Medulla oblongata (tissue), 1 donor: ENCODE measurements around the gene SEMA3G.

Experiments used
- DNase-seq: peaks from one replicate; pipeline ENCODE4 v3.0.0-alpha.2; 2015; ENCODE audit errors: extremely low spot score

The SEMA3G gene

DNA sequence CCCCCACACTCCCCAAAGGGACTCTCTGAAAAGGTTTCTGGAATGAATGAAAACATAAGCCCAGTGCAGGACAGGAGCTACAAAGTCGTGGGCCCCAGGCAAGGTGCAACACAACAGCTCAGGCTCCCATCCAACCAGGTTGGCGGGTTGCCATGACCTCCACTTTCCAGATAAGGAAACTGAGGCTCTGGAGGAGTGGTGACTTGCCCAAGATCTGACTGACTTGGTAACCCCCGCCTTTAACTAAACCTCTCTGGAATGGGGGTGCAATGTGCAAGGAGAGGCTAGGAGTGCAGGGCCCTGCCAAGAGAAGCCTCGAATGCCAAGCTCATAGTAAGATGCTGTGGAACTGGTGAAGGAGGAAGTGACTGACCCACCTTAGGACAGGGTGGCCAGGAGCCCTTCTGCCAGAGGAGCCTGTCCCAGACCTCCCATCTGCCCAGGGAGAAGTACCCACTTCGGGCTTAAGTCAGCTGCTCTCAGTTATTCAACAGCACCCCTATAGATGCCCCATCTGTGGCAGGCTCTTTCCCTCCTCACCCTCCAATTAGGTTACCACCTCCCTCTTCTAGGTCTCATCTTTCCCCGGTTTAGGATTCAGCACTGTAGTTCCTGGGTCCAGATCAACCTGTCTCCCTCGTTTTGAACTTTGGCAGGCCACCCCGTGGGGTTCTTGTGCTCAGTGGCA, 9.5 kb upstream of the SEMA3G start:
- no peak for DNase-seq

DNA sequence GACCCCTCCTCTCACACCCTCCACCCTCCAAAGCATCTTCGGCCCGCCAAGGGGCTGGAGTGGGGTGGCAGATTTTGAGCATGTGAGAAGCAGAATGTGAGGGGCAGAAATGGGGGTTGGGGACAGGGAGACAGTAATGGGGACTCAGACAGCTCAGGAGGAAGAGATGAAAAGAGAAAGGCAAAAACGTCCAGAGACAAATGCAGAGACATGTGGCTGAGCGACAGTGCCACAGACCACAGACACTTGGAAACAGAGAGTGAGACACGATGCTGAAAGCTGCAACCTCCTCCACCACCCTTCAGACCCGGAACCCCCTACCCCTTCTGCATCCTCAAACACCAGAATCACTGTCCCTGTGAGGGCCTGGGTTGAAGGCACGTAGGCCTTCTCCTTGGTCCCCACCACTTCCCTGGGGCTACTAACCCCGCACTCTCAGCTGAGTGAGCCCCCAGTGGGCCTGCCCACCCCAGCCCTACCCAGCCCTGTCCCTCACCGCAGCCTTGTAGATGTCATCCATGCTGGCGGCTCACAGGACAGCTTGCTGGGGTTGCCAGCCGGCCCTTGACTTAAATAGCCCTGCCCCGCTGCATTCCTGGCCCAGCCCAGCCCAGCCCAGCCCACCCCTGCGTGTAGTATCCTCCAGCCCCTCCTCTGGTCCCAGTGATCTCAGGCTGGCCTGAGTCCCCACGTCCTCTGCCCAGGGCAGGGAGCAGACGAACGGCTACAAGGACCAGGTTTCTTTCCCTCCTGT, 8.8 kb upstream of the SEMA3G start, which contains the start of gene TNNC1:
Gene TNNC1 (minus strand): TSS at position 546 of the 754 bp plus-strand sequence. CDS start 26 bp downstream, at position 520.
- DNase-seq, result no peak

DNA sequence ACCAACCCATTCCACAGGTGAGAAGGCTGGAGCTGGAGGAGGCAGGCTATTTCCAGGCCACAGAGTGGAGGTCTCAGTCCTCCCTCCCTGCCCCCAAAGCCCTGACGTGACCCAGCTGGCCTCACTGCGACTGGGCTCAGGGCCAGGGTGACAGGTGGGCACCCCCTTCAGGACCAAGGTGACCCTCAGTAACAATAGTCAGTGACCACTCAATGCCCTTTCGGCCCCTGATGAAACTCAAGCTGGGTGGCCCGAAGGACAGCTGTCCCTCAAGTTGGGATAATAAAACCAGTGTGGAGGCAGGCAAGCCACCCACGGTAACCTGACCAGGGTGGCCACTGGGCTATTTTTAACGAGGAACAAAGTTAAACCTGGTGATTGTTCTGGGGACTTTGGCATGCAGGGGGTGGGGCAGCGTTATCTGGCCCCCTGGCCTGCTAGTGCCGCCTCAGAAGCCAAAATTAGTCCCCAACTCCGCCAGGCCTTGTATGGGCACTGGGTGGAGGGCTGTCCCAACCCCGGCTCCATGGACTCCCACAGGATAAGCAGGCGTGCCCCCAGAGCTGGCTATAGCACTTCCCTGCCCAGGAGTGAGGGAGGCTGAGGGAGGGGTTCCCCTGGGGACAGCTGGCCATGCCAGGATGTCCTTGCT, 7.8 kb upstream of the SEMA3G start:
- no peak for DNase-seq

DNA sequence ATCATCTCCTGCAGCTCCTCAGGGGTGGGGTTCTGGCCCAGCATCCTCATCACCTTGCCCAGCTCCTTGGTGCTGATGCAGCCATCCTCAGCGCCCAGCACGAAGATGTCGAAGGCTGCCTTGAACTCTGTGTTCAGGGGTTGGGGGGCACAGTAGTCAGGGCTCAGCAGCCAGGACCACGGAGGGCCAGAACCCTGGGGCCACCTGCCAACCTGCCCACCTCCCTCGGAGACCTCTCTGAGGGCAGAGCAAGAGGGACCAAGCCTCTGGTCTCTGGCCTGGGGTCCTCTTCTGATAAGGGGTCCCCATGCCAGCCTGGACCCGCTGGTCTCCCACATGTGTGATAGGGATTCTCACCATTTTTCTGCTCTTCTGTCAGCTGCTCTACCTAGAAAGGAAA, 7.2 kb upstream of the SEMA3G start:
- no peak for DNase-seq

DNA sequence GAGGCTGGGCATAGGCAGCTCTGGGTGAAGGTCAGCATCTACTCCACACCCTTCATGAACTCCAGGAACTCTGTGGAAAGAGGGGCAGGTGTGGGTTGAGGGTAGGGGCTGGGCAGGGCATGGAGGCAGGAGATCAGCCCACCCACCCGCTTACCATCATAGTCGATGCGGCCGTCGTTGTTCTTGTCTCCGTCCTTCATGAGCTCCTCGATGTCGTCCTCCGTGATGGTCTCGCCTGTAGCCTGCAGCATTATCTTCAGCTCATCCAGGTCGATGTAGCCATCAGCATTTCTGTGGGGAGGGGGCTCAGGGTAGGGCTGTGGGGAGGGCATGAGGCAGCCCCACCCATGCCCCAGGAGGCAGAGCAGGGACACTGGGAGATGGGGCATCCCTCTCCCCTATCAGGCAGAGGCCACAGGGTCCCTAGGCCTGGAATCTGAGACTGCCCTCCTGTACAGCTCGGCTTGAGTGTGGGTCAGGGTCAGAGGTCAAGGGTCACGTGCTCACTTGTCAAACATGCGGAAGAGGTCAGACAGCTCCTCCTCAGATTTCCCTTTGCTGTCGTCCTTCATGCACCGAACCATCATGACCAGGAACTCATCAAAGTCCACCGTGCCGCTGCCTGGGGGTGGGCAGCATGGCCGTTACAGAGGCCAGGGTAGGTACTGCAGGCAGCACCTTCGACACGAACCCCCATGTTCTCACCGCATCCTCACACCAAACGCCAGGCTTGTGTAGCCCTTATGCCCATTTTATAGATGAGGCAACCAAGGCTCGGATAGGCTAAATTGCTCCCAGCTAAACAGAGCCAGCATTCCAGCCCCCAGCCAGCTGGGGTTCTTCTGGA, 6.6 kb upstream of the SEMA3G start:
- DNase-seq, result no peak

DNA sequence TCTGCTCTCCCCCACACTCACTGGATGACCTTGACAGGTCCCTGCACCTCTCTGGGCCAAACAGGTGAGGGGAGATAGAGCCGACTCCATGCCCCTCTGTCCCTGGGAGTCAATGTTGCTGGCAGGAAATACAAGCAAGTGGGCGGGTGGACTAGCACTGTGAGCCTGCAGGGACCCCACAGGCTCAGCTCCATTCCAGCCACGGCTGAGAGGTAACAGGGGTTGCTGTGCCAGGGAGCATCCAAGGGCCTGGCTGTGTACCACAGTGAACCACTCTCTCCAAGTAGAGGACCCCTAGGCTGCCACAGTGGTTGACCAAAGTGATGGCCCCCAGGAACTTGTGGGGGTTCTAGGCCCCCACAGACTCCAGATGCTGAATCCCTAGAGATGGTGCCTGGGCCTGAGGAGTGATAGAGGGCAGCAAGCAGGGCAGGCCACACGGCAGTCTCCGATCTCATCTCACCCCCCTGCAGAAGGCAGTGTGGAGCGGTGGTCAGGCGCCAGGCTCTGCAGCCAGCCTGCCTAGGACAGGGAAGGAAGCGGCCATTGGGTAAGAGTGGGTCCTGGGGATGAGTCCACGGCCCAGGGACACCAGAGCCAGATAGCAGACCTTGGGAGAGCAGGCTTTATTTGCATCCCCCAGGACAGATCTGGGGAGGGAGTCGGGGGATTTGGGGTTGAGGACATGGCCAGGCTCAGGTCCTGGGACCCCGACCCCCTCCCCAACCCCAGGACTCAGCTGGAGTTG, 5.8 kb upstream of the SEMA3G start:
- no peak for DNase-seq

DNA sequence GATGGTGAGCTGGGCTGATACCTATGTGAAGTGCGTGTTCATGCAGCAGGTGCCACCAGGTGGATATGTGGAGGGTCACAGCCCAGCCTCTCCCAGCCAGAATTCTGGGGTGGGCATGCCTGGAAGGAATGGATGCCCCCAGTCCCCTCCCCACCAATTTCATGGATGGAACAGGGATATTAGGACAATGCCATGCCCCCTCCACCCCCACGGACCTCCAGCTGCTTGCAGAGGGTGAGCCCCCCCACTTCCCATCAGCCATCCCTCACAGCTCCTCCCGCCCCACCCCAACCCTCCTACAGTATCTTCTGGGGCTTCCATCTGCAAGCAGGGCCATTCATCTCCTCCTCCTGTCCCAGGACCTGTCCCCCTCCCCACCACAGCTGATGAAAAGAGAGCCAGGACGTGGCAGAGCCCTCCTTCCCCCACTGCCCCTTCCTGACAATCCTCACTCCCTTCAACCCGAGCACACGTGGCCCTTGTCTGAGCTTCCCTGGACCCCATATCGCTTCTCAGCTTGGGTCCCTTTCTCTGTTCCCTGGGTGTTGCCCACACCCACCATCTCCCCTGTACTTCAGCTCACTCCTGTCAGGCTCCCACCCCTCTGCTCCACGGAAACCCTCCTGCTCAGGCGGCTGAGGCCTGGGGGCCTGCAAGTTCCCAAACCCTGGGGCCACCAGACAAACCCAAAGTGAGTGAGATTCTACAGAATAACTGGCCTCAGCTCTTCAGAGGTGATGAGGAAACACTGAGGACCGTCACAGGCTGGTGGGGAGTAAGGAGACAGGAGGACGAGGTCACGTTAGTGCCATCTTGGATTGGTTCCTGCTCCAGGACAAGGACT, 2.8 kb upstream of the SEMA3G start:
- DNase-seq, result no peak

DNA sequence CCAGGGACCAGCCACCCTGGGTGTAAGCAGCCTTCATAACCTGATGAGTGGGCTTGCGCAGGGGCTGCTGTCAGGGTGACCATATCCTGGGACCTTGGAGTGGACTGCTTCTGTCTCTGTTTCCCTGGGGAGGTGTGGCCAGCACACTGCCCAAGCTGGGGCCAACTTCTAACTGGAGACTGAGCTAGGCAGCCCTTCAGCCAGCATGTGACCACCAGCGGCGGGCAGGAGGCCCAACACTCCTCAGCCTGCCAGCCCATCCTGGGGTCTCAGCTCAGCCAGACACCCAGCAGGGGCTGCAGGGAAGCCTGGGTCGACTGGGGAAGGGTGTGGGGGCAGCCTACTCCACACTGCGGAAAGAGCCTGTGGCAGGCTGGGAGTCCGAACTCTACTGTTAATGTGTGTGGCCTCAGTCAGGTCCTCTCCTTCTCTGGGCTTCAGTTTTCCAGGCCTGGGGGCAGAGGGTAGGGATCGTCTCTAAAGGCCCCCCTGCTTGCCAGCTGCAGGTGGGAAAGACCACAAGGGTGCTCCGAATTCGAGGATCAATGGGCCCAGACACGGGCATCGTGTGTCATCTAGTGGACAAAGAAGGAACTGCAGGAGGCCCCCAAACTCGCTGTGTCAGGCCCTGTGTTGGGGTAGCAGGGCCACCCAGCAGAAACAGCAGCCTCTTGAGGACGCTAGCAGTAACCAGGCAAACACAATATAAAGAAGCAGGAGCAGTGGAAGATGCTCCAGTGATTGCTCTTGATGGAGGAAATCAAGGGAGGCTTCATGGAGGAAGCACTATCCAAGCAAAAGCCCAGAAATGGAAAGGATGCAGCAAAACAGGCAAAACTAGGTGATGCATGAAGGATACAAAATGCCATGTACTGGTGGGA, 2.0 kb upstream of the SEMA3G start:
- peak; percentile 64 for DNase-seq

DNA sequence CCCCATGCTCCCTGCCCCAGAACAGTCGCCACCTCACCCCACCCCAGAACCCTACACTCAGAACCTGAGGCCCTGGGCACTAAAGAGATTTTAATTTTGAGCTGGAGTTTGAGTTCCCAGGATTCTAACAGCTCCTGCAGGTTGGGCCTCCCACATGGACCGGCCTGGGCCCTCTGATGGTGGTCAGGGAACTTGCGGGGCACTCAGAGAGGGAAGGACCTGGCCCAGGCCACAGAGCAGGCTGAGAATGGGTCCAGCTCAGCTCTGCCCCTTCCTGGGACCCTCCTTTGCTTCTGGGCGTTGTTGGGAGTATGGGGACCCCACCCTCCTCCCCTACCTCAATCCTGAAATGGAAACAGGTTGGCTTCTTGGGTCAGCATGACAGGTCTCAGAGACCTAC, 1.1 kb upstream of the SEMA3G start:
- no peak for DNase-seq

DNA sequence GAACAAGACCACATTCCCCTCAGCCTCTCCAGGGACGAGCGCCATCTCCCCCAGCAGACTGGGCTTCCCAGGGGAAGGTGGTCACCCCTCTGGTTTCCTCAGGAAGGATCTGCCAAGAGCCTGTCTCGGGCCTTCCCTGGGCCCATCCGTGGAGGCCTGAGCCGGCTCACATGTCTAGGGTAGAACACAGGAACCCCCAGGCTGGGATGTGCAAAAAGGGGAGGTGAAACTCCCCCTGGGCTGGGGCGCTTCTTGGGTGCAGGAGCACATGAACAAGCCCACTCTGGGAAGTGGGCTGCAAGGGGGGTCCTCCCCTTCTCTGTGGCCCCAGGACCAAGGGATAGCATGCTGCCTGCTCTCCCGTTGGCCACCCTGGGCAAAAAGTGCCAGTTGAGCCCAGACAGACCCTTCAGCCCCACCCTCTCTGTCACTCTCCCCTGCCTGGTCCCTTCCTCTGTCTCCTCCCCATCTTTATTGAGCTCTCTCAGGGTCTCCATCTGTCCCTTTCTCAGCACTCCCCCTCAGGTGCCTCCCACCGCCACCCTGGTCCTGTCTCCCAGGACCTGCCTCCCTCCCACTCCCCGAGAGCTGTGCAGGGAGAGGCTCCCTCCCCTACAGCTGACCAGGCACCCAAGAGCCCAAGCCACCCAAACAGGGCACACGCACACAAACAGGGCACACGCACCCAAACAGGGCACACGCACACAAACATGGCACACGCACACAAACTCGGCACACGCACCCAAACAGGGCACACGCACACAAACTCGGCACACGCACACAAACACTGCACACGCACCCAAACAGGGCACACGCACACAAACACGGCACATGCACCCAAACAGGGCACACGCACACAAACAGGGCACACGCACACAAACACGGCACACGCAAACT, 864 bp downstream of the SEMA3G start:
- DNase-seq, result no peak

DNA sequence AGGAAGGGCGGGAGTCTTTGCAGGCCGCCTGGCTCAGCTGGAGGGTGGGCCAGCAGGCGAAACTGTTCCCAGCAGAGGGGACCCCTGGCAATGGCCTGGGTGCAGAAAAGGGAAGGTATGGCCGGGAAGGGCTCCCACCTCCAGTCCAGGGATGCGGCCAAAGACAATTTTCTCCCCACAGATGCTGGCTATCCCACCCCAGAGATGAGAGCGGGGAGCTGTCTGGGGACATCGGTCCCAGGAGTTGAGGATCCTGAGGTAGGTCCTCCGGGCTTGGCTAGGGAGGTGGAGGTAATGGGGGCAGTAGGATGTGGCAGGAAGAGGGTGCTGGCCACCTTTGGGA, 1.7 kb downstream of the SEMA3G start:
- no peak for DNase-seq

DNA sequence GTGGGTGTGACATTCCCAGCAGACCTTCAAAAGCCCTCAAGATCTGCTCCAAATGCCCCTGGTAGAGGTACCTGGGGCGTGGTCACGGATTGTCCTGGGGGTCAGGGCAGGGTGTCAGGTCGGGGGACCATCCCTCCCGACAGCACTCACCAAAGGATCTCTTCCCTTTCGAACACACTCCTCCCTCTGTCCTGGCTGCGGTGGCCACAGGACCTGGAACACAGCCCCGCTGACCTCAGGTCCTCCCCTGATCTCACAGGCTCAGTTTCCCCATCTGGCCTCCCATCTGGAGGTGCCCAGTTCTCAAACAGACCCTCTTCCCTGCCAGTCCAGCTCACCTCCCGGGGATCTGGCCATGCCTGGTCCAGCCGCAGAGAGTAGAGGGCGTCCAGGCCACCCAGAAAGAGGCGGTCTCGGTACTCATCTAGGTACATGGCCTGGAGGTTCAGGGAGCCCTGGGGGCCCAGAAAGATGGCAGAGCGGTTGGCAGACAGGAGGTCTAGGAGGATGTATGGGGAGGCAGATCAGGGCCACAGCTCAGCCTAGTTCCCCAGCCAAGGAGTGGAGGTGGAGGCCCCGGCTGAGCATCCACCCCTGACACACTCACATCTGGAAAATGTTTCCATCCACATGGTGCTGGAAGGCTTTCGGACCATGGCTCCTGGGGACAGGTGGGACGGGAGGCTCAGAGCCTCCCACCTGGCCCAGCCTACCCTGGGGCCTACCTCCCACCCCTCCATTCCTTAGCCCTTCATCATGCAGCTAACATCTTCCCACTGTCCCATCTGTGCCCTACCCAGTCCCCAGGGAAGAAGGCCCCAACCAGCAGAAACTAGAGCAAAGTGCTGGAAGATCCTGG, 2.3 kb downstream of the SEMA3G start:
- no peak for DNase-seq

DNA sequence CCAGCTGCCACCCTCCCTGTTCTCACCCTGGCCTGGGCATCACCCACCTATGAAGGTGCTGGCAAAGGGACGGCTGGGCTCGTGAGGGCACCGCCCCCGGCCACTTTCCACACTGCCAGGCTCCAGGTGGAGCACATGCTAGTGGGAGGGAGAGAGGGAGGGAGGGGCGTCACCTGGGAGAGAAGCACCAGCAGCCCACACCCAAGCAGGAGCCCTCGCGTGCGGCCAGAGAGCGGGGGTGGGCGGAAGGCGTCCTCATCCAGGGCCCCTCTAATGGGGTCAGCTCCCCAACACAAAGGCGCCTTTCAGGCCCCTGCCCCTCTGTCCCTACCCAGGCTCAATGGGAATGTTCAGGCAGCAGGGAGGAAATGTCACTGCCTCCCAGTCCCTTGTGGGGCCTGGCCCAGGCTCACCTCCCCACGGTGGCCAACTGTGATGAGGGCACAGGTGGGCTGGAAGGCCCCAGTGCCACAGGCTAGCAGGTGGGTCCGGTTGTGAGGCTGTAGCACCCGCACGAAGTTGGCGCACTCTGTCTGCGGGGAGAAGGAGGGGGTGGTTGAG, 3.1 kb downstream of the SEMA3G start:
- no peak for DNase-seq

DNA sequence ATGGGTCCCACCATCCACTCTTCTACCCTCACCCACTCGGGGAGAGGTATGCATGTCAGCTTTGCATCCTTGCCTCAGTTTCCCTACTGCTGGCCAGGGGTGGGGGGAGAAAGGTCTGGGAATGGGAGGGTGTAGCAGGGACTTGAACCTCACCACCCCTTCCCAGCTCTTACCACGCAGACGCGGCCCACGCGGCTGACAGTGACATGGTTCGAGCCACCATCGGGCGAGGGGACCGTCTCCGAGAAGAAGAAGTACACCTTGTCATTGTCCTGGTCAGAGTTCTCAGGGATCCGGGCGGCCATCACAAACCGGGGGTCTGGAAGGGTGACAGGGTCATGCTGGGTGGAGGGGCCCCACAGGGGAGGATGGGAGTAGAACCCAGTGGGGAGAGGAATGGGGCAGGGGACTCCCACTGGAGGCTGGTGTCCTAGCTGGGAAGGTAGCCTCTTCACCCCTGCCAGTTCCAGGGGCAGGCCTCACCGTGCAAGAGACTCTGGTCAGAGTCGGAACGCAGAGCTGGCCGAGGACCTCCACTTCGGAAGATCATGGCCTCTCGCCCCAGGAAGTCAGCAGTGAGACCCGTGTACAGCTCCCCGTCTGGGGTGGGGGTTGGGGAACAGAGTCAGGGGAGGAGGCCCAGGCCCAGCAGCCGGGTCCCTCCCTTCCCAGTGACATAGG, 3.7 kb downstream of the SEMA3G start:
- no peak for DNase-seq

DNA sequence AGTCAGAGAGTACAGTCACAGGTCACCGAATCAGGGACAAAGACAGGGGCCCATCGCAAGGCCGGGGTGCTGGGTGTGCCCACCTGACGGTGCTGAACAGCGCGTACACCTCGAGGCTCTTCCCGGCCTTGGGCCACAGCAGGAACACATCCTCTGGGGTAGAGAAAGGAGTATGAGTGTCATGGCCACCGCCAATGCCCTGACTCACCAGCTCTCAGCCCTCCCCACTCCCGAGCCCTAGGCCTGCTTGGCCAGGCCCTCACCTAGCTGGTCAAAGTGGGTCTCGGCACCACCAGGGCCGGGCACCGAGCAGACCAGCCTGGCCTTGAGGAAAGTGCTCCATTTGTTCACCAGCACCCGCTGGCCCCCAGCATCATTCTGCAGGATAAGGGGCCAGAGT, 4.2 kb downstream of the SEMA3G start:
- DNase-seq, result no peak

DNA sequence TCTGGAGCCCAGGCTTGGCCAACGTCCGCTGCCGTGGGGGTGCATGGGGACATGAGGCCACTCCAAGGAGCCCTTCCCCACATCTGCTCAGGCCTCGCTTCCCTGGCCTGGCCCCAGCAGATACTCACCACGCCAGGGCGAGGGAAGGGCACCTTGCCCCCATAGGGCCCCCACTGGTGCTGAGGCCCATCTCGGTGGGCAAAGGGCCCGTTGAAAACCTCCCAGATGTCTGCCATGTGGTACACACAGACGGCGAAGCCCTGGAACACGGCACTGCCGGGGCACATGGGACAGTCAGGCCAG, 4.7 kb downstream of the SEMA3G start:
- DNase-seq, result no peak
